Measurements from ENCODE around the gene CDKL2.

DNA sequence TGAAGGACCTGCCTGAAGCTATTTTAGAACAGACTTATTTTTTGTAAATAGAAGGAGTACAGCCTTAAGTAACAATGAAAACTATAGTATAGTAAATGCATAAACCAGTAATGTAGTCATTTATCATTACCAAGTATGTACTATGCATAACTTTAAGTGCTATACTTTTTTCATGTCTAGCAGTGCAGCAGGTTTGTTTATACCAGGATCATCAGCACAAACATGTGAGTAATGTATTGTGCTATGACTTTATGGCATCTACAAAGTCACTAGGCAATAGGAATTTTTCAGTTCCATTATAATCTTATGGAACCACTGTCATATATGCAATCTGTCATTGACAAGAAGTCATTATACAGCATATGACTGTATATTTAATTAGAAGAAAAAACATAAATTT lies 77.9 kb downstream of the CDKL2 start:
- TF ChIP-seq ZNF274 (IDR thresholded peaks at IDR 0.05; ENCODE audit: low read depth, low read length) = no peak
- TF ChIP-seq YY1 (IDR thresholded peaks at IDR 0.05; ENCODE audit: insufficient read depth, insufficient read length) = no peak
- TF ChIP-seq SUZ12 (IDR thresholded peaks at IDR 0.05; ENCODE audit: extremely low read depth, insufficient read depth, insufficient read length) = no peak

All from NT2/D1 (cell line).